IPS-18c (cell line): Measurements from ENCODE around the gene DOK7.

Experiments used
- H3K4me3 ChIP-seq: 2 replicates; pipeline ENCODE4 v1.7.0; 2013; ENCODE audit warnings: low read depth, mild to moderate bottlenecking, low read length, moderate library complexity; ENCODE audit not compliant: insufficient read depth
- H3K9me3 ChIP-seq: one replicate; pipeline ENCODE4 v1.6.1; 2013; ENCODE audit warnings: mild to moderate bottlenecking, low read length, moderate library complexity; ENCODE audit not compliant: control insufficient read depth, insufficient read depth

DOK7 gene

DNA sequence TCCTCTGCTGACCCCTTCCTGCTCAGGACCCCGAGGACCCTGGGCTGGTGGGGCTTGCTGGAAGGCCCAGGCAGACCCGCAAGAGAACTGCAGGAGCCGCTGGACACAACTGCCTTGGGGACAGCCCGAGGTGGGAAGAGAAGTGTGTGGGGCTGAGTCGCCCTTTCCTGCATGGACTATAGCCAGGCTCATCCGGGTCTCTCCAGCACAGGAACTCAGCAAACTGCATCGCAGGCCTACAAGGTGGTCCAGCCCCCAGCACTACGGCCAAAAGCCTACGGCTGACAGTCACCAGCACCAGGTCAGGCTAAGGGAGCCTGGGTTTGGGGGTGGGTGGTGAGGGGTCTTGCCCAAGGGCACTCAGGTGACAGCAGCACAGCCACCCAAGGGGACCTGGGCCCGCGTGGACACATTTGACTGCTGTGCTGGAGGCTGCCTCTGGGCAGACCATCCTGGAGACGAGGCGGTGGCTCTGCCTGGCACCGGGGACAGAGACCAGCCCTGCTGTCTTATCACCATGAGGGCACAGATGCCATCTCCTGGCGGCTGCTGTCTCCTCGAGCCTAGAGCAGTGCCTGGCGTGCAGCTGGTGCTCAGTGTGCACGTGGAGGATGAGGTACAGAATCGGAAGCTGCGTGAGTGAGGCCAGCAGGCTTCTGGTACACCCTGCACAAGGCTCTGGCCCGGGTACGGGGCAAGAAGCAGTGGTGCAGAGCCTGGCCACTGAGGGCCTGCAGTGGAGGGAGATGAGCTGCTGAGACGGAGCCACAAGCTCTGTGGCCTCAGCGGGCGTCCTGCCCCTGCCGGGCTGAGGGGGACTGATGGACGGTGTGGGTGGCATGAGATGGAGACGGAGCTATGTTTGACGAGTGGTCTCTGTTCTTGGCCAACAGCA is 54.0 kb downstream of the DOK7 start:
- no peak overlapping the region for H3K4me3 ChIP-seq
- peaks cover 3% of the 10 kb centered on the region for H3K9me3 ChIP-seq

DNA sequence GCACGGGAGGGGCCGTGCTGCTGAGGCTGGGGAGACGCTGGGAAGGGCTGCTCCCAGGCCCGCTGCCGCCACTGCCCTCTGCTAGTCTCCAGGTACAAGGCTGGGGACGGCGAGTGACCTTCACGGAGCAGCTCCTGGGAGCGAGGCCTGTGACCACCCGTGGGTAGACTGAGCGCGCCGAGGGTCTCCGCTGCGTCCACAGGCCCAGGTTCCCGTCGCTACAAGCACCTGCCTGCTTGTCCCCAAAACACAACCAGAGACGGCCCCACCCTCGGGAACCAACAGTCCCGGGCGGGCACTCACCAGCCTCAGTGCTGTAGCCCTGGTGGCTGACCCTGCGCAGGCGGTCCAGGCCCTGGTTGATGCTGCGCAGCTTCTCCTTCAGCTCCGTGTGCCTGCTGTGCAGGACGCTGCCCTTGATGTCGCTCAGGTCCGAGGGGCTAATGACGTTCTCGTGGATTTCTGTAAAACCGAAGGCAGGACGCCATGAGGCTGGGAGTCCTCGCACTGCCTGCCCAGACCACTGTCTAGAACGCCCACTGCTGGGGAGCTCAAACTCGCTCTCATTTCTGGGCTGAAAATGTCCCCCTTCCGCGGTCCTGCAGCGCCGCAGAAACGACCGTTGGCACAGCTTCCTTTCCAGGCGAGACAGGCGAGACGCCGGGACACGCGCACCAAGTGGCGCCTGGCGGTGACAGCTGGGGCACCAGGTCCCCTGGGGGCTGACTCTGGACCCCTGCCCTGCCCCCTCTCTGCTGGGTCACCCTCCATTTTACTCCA is 54.8 kb downstream of the DOK7 start:
- Histone ChIP-seq H3K4me3 (no peak overlapping the region), H3K9me3 (peaks cover 3% of the 10 kb centered on the region)

GRCh38 chr4:3518511-3518880 is 55.4 kb downstream of the DOK7 start:
- peaks cover 3% of the 10 kb centered on the region for H3K9me3 ChIP-seq
- no peak overlapping the region for H3K4me3 ChIP-seq

DNA sequence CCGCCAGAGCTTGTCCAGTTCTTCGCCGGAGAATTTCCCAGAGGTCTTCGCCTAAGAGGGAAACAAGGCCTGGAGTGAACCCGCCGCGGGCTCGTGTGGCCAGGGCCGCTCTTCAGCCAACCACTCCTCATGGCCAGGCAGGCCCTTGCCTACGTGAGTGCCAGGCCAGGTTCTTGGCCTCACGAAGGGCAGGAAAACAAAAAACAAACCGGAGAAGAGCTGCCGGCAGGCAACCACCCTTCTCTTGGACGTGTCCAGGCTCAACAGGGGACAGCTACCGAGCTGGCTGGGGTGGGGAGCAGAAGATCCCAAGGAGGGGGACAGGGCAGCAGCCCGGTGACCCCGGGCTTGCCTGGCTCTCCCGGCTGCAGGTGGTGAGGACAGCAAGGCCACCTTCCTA is 55.8 kb downstream of the DOK7 start:
- Histone ChIP-seq H3K4me3 (no peak overlapping the region), H3K9me3 (peaks cover 3% of the 10 kb centered on the region)

DNA sequence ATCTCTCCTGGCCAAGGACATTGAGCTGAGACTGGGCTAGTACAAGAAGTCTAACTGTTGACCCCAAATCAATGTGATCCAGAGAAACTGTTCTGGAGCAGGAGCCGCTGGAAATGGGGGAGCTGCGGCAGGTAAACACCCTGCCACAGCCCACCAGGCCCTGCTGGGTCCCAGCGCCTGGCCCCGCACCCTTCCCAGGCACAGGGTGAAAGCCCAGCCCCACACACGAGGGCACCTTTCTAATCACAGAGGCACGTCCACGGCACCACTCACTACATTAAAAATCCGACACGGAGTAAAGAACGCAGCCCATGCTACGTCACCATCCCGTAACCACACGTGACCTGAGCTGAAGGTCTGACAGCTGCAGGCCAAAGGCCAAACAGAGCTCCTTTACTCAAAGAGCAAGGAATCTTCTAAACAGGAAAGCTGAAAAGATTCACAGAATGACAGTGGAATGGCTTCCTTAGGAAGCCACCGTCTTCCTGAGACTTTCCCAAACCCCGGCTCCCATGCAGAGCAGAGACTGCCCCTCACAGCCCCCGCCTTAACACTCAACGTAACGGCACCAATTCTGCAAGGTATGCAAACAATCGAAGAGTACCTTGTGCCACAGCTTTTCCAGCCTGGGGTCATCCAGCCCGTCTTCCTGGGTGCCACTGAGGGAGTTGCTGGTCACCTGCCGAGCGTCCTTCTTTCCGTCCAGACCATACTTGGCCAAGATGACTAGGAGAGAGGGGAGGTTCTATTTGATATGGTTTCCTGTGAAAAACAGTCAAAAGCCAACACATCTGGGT is 56.6 kb downstream of the DOK7 start:
- Histone ChIP-seq H3K9me3 (peaks cover 3% of the 10 kb centered on the region), H3K4me3 (no peak overlapping the region)

- Histone ChIP-seq H3K4me3 (no peak overlapping the region), H3K9me3 (peaks cover 2% of the 10 kb centered on the region)
Observed at GRCh38 chr4:3520276-3520675, 57.2 kb downstream of the DOK7 start.

GRCh38 chr4:3520796-3521600 is 57.9 kb downstream of the DOK7 start:
- no peaks in the 10 kb centered on the region for H3K9me3 ChIP-seq

GRCh38 chr4:3521621-3522325 is 58.7 kb downstream of the DOK7 start:
- H3K9me3 ChIP-seq: no peaks in the 10 kb centered on the region
- H3K4me3 ChIP-seq: no peak overlapping the region

More at GRCh38 chr4:3520796-3521600, 57.9 kb downstream of the DOK7 start:
- no peak overlapping the region for H3K4me3 ChIP-seq

DNA sequence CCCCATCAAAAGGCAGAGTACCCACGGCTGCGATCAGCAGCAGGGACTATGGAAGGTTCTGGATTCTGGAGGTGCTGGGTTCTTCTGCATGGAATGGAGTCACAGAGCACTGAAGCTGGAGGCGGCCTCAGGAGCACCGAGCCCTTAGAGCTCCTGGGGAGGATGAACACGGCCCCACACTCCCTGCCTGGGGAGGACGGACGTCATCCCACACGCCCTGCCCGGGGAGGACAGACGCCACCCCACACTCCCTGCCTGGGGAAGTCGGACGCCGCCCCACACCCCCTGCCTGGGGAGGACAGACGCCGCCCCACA is 59.2 kb downstream of the DOK7 start:
- H3K9me3 ChIP-seq: no peaks in the 10 kb centered on the region

DNA sequence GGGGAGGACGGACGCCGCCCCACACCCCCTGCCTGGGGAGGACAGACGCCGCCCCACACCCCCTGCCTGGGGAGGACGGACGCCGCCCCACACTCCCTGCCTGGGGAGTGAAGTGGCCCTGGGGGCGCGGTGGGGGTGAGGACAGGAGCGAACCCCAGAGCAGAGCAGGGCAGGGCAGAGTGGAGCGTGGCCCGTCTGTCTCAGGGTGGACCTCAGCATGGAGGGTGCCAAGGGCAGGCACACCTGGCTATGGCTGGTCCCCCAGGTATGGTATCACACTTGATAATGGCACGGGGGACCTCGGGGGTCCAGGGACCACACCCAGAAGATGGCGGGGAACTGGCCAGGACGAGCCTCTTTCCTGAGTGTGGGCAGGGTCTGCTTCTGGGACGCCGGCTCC is 59.5 kb downstream of the DOK7 start:
- no peaks in the 10 kb centered on the region for H3K9me3 ChIP-seq
- no peak overlapping the region for H3K4me3 ChIP-seq

More for the DNA sequence above, 59.2 kb downstream of the DOK7 start:
- H3K4me3 ChIP-seq: no peak overlapping the region

DNA sequence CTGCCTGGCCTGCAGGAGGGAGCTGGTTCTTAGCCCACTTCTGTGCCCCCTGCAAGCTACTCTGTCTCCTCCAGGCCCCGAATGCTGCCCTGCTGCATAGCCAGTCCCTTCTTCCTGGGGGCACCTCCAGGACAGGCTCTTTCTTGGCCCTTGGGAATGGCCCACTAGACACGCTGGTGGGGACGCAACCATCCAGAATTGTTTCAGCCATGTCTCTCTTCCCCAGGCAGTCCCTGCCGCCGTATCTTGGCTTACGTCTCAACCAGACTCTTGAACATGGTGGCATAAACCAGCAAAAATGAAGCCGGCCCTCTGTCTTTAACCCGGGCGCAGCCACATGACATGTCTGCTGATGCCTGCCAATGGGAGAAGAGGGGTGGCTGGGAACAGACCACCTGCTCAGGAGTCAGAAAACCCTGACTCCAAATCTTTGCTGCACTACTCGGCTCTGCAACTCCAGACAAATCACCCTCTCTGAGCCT is 60.1 kb downstream of the DOK7 start:
- Histone ChIP-seq H3K9me3 (no peaks in the 10 kb centered on the region), H3K4me3 (no peak overlapping the region)

DNA sequence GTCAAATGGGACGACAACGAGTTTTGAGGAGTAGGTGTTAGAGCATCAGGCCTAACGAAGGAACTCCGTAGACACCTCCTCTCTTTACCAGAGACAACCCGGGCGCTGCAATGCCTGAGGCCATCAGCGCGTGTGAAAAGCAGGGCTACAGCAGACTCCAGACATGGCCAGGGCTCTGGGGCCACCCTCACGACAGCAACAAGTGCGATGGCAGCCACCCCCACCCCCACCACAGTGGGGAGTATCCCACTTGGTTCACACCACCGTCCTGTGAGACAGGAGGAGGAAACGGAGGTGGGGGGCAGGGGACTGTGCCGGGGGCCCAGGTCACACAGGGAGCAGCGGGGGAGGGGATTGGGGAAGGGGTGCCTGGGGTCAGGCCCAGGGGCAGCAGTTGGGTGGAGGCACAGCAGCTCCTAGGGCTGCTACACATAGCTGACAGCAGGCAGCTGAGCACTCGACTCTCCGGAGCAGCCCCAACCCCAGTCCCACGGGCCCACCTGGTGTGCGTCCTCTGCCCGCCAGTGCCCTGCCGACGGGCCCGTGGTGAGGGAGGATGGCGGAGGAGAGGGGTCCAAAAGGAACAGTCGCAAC is 60.6 kb downstream of the DOK7 start:
- H3K9me3 ChIP-seq: no peaks in the 10 kb centered on the region
- no peak overlapping the region for H3K4me3 ChIP-seq

GRCh38 chr4:3524349-3524748 is 61.2 kb downstream of the DOK7 start:
- H3K9me3 ChIP-seq: no peaks in the 10 kb centered on the region

DNA sequence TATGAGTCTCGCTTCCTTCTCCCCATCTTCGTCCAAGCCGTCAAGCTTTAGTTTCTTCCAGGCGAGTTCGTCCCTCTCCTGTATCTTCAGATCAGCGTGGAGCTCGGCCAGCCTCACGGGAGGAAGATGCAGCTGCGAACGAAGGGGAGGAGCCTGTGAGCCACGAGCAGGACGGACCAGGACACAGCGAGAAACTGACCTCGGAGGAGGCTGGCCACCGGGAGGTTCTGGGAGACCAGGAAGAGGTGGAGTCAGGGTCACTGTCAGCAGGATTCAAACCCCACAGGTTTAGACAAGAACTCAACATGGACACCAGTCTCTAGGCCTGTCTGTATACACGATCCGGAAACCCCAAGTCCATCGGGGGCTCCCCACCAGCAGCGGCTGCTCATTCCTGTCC is 61.8 kb downstream of the DOK7 start:
- Histone ChIP-seq H3K9me3 (no peaks in the 10 kb centered on the region), H3K4me3 (no peak overlapping the region)

More at GRCh38 chr4:3524349-3524748, 61.2 kb downstream of the DOK7 start:
- no peak overlapping the region for H3K4me3 ChIP-seq

- Histone ChIP-seq H3K4me3 (no peak overlapping the region), H3K9me3 (no peaks in the 10 kb centered on the region)
Observed at GRCh38 chr4:3525532-3526430, 62.7 kb downstream of the DOK7 start.
